ENCODE data around the gene ITGB8.

DNA sequence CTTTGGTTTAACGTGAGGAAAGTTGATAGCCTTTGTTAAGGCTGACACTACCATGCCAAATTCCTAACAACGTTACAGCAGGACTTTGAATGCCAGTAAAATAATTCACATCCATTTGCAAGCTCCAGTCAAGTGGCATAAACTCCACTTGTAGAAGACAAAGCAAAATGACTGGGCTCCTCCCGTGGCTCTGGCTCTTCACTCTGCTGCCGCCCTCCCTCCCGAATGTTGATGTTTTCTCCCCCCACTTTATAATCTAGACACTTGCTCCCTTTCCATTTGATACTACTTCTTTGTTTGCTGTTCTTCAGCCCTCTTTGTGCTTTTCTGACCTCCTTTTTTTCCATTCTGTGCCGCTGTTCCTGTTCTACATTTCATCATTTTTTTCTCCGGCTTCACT is 22.8 kb upstream of the ITGB8 start:
- TF ChIP-seq, protein P1, sequence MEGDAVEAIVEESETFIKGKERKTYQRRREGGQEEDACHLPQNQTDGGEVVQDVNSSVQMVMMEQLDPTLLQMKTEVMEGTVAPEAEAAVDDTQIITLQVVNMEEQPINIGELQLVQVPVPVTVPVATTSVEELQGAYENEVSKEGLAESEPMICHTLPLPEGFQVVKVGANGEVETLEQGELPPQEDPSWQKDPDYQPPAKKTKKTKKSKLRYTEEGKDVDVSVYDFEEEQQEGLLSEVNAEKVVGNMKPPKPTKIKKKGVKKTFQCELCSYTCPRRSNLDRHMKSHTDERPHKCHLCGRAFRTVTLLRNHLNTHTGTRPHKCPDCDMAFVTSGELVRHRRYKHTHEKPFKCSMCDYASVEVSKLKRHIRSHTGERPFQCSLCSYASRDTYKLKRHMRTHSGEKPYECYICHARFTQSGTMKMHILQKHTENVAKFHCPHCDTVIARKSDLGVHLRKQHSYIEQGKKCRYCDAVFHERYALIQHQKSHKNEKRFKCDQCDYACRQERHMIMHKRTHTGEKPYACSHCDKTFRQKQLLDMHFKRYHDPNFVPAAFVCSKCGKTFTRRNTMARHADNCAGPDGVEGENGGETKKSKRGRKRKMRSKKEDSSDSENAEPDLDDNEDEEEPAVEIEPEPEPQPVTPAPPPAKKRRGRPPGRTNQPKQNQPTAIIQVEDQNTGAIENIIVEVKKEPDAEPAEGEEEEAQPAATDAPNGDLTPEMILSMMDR (IDR thresholded peaks at IDR 0.05 in 4 of 5, conservative IDR thresholded peaks at IDR 0.05 in 1 of 5) = no peak
- TF ChIP-seq POLR2A (IDR thresholded peaks at IDR 0.05) = no peak

Data from gastrocnemius medialis (tissue), 4 donors.